HFFc6 (cell line): Measurements from ENCODE around the gene BORCS5. TPM values are rescaled to one million over a fixed set of nuclear protein-coding genes. Genes with fewer than 3 reads are reported as not detected.
"Not testable (repeated sequence)": the region's sequence is repeated elsewhere in the genome, so short reads cannot be mapped to it uniquely, and the experiment has no call there.

Experiments
- DNase-seq: peaks from one replicate; pipeline ENCODE4 v3.0.0-alpha.2; 2018
- H3K27ac Mint-ChIP-seq: 2 replicates; pipeline ENCODE4 v1.8.0; 2020; ENCODE audit warnings: mild to moderate bottlenecking, mixed read lengths
- H3K27me3 Mint-ChIP-seq: 2 replicates; pipeline ENCODE4 v1.8.0; 2021; ENCODE audit warnings: mild to moderate bottlenecking, moderate library complexity, mixed read lengths; ENCODE audit not compliant: insufficient read depth
- H3K36me3 Mint-ChIP-seq: 2 replicates; pipeline ENCODE4 v1.8.0; 2021; ENCODE audit warnings: low read depth, mixed read lengths
- H3K4me1 Mint-ChIP-seq: 2 replicates; pipeline ENCODE4 v1.8.0; 2020; ENCODE audit warnings: low read depth, mixed read lengths
- H3K4me3 Mint-ChIP-seq: 2 replicates; pipeline ENCODE4 v1.8.0; 2020; ENCODE audit warnings: mild to moderate bottlenecking, moderate library complexity, mixed read lengths
- H3K9me3 Mint-ChIP-seq: 2 replicates; pipeline ENCODE4 v1.8.0; 2020; ENCODE audit warnings: mild to moderate bottlenecking, mixed read lengths
- total RNA-seq, 6 experiments: library from RNA; stranded (reverse); fragmentation: NEBNext Ultra II Directional; extraction: Animal tissue kit (Norgen Biotek cat#: 25700); gene quantifications; 2 replicates in 1 of 6; 3 replicates in 5 of 6; pipeline ENCODE4 v1.2.3, GENCODE V29; 2021
- TF ChIP-seq, protein P1 (sequence below): fragments of 200-600 bp; sonication (generic); IDR thresholded peaks from 2 replicates; pipeline ENCODE4 v1.5.0; 2021; ENCODE audit warnings: antibody characterized with exemption, mild to moderate bottlenecking

BORCS5 gene
- total RNA-seq, 6 experiments from 2014 or later, result 8.7 to 13.9 (median 10.6) TPM

DNA sequence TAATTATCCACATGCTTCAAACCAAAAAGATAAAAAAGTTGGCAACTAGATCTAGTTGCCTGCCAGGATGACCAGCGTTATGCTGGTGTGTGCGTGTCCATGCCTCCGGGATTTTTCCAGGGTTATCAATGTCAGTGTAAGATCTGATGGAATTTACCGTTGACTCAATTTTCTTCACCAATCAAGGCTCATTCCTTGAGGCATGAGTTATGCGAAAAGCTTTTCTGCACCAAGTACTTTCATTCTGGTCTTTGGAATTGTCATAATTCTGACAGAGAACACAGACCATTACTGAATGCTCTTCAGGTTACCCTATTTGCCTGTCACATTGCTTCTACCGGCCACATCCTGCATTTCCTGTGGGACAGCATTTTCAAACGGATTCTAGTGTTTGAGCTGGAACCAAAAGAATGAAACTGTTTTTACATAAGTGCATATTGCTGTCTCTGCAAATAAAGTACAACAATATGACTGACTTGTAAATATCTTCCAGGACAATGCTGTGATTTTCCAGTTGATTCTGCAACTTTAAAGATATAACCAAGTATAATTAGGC, 114.0 kb downstream of the BORCS5 start:
- TF ChIP-seq, protein P1, sequence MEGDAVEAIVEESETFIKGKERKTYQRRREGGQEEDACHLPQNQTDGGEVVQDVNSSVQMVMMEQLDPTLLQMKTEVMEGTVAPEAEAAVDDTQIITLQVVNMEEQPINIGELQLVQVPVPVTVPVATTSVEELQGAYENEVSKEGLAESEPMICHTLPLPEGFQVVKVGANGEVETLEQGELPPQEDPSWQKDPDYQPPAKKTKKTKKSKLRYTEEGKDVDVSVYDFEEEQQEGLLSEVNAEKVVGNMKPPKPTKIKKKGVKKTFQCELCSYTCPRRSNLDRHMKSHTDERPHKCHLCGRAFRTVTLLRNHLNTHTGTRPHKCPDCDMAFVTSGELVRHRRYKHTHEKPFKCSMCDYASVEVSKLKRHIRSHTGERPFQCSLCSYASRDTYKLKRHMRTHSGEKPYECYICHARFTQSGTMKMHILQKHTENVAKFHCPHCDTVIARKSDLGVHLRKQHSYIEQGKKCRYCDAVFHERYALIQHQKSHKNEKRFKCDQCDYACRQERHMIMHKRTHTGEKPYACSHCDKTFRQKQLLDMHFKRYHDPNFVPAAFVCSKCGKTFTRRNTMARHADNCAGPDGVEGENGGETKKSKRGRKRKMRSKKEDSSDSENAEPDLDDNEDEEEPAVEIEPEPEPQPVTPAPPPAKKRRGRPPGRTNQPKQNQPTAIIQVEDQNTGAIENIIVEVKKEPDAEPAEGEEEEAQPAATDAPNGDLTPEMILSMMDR, result no peak
- no peak overlapping the region for H3K27ac Mint-ChIP-seq
- peaks cover 14% of the 10 kb centered on the region for H3K4me1 Mint-ChIP-seq
- H3K9me3 Mint-ChIP-seq, result no peaks in the 10 kb centered on the region
- H3K27me3 Mint-ChIP-seq, result no peaks in the 10 kb centered on the region
- DNase-seq, result no peak
- H3K36me3 Mint-ChIP-seq, result peaks cover 34% of the 10 kb centered on the region
- H3K4me3 Mint-ChIP-seq, result no peak overlapping the region

DNA sequence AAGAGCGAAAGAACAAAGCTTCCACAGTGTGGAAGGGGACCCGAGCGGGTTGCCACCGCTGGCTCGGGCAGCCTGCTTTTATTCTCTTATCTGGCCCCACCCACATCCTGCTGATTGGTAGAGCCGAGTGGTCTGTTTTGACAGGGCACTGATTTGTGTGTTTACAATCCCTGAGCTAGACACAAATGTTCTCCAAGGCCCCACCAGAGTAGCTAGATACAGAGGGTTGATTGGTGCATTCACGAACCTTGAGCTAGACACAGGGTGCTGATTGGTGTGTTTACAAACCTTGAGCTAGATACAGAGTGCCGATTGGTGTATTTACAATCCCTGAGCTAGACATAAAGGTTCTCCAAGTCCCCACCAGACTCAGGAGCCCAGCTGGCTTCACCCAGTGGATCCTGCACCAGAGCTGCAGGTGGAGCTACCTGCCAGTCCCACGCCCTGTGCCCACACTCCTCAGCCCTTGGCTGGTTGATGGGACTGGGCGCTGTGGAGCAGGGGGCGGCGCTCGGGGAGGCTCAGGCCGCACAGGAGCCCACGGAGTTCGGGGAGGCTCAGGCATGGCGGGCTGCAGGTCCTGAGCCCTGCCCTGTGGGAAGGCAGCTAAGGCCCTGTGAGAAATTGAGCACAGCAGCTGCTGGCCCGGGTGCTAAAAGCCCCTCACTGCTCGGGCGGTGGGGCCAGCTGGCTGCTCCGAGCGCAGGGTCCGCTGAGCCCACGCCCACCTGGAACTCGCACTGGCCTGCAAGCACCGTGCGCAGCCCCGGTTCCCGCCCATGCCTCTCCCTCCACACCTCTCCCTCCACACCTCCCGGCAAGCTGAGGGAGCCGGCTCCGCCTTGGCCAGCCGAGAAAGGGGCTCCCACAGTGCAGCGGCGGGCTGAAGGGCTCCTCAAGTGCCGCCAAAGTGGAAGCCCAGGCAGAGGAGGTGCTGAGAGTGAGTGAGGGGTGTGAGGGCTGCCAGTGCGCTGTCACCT, 115.4 kb downstream of the BORCS5 start:
- not testable (repeated sequence) for H3K27ac Mint-ChIP-seq, H3K4me3 Mint-ChIP-seq, H3K9me3 Mint-ChIP-seq, DNase-seq, H3K27me3 Mint-ChIP-seq
- Mint-ChIP-seq H3K4me1 (peaks cover 14% of the 10 kb centered on the region), H3K36me3 (peaks cover 34% of the 10 kb centered on the region)

DNA sequence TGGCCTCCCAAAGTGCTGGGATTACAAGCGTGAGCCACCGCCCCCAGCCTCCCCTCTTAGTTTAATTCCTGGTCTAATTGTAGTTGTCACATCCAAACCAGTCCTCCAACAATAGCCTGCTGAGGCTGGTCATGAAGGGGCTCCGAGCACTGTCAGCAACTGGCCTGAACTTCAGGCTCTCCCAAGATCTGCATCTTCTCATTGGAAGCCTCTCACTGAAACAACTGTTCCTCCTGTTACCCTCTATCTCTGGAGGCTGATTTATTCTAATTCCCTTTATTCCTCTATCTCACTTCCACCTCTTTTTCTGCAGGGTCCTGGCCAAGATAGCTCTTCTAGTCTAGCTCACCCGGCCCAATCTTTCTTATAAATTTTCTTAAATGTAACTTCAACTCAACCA, 116.3 kb downstream of the BORCS5 start:
- Mint-ChIP-seq H3K27me3 (no peaks in the 10 kb centered on the region; the same call in 1 of the 2 replicates), H3K4me1 (peaks cover 14% of the 10 kb centered on the region), H3K27ac (no peak overlapping the region), H3K9me3 (no peaks in the 10 kb centered on the region), H3K4me3 (no peak overlapping the region), H3K36me3 (peaks cover 35% of the 10 kb centered on the region)
- no peak for DNase-seq
- TF ChIP-seq, protein P1, result no peak

DNA sequence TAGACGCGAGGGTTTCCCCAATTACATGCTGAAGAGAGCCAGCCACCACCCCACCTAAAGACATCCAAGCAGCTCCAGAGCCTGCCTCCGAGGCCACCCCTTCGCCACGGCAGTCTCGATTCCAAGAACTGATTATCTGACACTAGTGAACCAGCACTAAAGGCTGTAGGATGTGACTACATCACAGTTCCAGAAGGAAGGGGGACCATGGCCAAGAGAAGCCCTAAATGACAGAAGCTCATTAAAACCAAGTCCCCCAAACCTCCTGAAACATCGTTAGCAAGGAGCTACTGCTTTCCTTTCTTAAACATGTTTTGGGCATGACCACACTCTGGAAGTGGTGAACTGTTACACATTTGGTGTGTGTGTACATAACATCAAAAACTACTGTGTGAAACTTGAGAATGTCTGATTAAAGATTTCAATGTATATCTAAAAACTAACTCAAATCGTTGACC, 117.6 kb downstream of the BORCS5 start:
- peaks cover 14% of the 10 kb centered on the region for H3K4me1 Mint-ChIP-seq
- no peak overlapping the region for H3K4me3 Mint-ChIP-seq
- H3K27ac Mint-ChIP-seq, result peak overlapping the region; percentile 22; the same call in 1 of the 2 replicates
- TF ChIP-seq, protein P1, result no peak
- no peaks in the 10 kb centered on the region for H3K9me3 Mint-ChIP-seq
- no peak for DNase-seq
- H3K27me3 Mint-ChIP-seq, result no peaks in the 10 kb centered on the region; the same call in 1 of the 2 replicates
- H3K36me3 Mint-ChIP-seq, result peaks cover 35% of the 10 kb centered on the region; the same call in 1 of the 2 replicates

DNA sequence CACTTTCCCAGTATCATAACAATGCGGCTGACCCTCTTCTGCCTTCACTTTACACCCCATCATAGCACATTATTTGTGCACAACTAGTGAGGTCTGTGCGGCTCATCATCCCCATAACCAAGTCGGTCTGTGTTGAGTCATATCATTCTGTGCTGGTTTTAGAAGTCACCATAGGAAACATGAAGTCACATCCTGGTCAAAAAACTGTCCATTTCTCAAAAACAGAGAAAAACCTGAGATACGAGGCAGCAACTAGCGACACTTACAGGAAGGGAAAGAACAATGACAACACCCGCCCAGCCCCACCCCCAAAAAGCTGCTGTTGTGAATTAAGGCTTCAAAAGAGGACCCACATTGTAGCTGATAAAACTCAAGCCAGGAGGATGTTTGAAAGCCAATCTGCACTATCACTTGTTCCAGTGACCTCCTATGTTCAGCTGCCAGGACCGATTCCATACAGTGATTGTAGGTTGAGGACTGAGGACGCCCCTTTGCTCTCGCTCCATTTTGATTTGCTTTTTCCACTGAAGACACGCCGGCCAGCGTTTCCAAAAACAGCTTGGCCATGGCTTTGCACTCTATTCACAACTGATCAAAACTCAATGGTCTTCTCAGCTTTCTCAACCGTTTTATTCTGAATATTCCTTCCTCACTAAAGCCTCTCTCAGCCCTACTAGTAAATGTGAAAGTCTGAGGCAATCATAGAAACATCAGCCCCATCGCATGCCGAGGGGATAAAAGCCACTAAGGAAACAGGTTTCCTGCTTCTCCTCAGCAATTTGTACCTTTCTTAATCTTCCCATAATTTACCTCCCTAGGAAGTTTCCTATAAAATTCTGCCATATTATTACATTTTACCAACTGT, 118.3 kb downstream of the BORCS5 start:
- Mint-ChIP-seq H3K9me3 (no peaks in the 10 kb centered on the region), H3K4me1 (peaks cover 14% of the 10 kb centered on the region), H3K27ac (peak overlapping the region; percentile 22), H3K36me3 (peaks cover 31% of the 10 kb centered on the region; the same call in 1 of the 2 replicates), H3K4me3 (no peak overlapping the region), H3K27me3 (no peaks in the 10 kb centered on the region; the same call in 1 of the 2 replicates)
- DNase-seq, result peak; percentile 4
- TF ChIP-seq, protein P1, result no peak
